Type B pancreatic cell (in vitro differentiated cells): Measurements from ENCODE around the gene HSPG2. TPM values are rescaled to one million over a fixed set of nuclear protein-coding genes. Genes with fewer than 3 reads are reported as not detected.

Source experiments
- DNase-seq: peaks from one replicate; pipeline ENCODE4 v3.0.0; 2021; ENCODE audit warnings: mixed read lengths; ENCODE audit not compliant: unreplicated experiment; ENCODE audit errors: extremely low spot score
- H3K27ac Mint-ChIP-seq: 2 replicates; pipeline ENCODE4 v1.8.0; 2021; ENCODE audit warnings: mild to moderate bottlenecking, mixed read lengths
- H3K27me3 Mint-ChIP-seq: 2 replicates; pipeline ENCODE4 v1.8.0; 2021; ENCODE audit warnings: mixed read lengths
- H3K36me3 Mint-ChIP-seq: 2 replicates; pipeline ENCODE4 v1.8.0; 2021; ENCODE audit warnings: mixed read lengths
- H3K4me1 Mint-ChIP-seq: one replicate; pipeline ENCODE4 v1.8.0; 2021; ENCODE audit warnings: mixed read lengths; ENCODE audit not compliant: unreplicated experiment
- H3K4me3 Mint-ChIP-seq: 2 replicates; pipeline ENCODE4 v1.8.0; 2021; ENCODE audit warnings: mild to moderate bottlenecking, mixed read lengths
- H3K9me3 Mint-ChIP-seq: 2 replicates; pipeline ENCODE4 v1.8.0; 2021; ENCODE audit warnings: mixed read lengths
- CTCF ChIP-seq: fragments of 200-600 bp; sonication (generic); conservative IDR thresholded peaks from 2 replicates; pipeline ENCODE4 v1.5.0; 2021; ENCODE audit warnings: antibody characterized with exemption, mild to moderate bottlenecking
- total RNA-seq: library from RNA; stranded (reverse); gene quantifications from 2 replicates; pipeline ENCODE4 v1.2.1, GENCODE V29; 2021; ENCODE audit warnings: low replicate concordance

The HSPG2 gene
- total RNA-seq, 1 donor from 2014 or later: 130 TPM

GRCh38 chr1:21878840-21879478 is 58.2 kb downstream of the HSPG2 start:
- H3K36me3 Mint-ChIP-seq: no peaks in the 10 kb centered on the region
- DNase-seq: no peak
- no peak overlapping the region for H3K27ac Mint-ChIP-seq
- H3K27me3 Mint-ChIP-seq: no peaks in the 10 kb centered on the region
- no peak overlapping the region for H3K4me3 Mint-ChIP-seq
- no peaks in the 10 kb centered on the region for H3K9me3 Mint-ChIP-seq
- TF ChIP-seq CTCF: no peak
- H3K4me1 Mint-ChIP-seq: no peaks in the 10 kb centered on the region

GRCh38 chr1:21878009-21878773 is 58.9 kb downstream of the HSPG2 start:
- Mint-ChIP-seq H3K27ac (no peak overlapping the region), H3K4me3 (no peak overlapping the region), H3K36me3 (no peaks in the 10 kb centered on the region), H3K27me3 (no peaks in the 10 kb centered on the region), H3K4me1 (no peaks in the 10 kb centered on the region), H3K9me3 (no peaks in the 10 kb centered on the region)
- TF ChIP-seq CTCF: no peak
- DNase-seq: no peak

- Mint-ChIP-seq H3K4me3 (no peak overlapping the region), H3K27ac (no peak overlapping the region), H3K27me3 (no peaks in the 10 kb centered on the region), H3K9me3 (no peaks in the 10 kb centered on the region), H3K36me3 (no peaks in the 10 kb centered on the region), H3K4me1 (no peaks in the 10 kb centered on the region)
- TF ChIP-seq CTCF: no peak
- no peak for DNase-seq
These were observed 60.8 kb downstream of the HSPG2 start for GRCh38 chr1:21876267-21876666.

GRCh38 chr1:21875621-21876063 is 61.5 kb downstream of the HSPG2 start:
- Mint-ChIP-seq H3K27ac (no peak overlapping the region), H3K9me3 (no peaks in the 10 kb centered on the region), H3K4me1 (no peaks in the 10 kb centered on the region), H3K4me3 (no peak overlapping the region), H3K36me3 (no peaks in the 10 kb centered on the region), H3K27me3 (no peaks in the 10 kb centered on the region)
- no peak for TF ChIP-seq CTCF
- DNase-seq: no peak

- Mint-ChIP-seq H3K9me3 (no peaks in the 10 kb centered on the region), H3K27me3 (no peaks in the 10 kb centered on the region), H3K4me1 (no peaks in the 10 kb centered on the region), H3K4me3 (no peak overlapping the region), H3K36me3 (no peaks in the 10 kb centered on the region), H3K27ac (no peak overlapping the region)
- no peak for DNase-seq
- no peak for TF ChIP-seq CTCF
These were observed 62.1 kb downstream of the HSPG2 start for GRCh38 chr1:21874778-21875547.
